ENCODE data around the gene SSBP3.

GRCh38 chr1:54237586-54237985, 168.6 kb downstream of the SSBP3 start:
- TF ChIP-seq CTCF (IDR thresholded peaks at IDR 0.05) (no peak), POLR2A (IDR thresholded peaks at IDR 0.05) (no peak), POLR2AphosphoS5 (IDR thresholded peaks at IDR 0.05; ENCODE audit: insufficient read depth in 1 of 2, low read depth in 1 of 2) (no peak)
